GM13977 (cell line): ENCODE results near the gene DRD1.
"Not testable (repeated sequence)": the region's sequence is repeated elsewhere in the genome, so short reads cannot be mapped to it uniquely, and the experiment has no call there.

Experiments
- DNase-seq: peaks from one replicate; pipeline ENCODE4 v3.0.0; 2012; ENCODE audit warnings: low spot score
- in situ Hi-C: fragments of 300-500 bp; cut with MboI; formaldehyde crosslinking; loops from one replicate; pipeline ENCODE4 v1.12.0; 2022; ENCODE audit warnings: low sequenced_read_pairs, low pct_unique_long_range_greater_than_20kb, mixed read lengths, inconsistent platforms; ENCODE audit not compliant: unreplicated experiment
- TF ChIP-seq, protein P1 (sequence below): IDR thresholded peaks from 2 replicates; pipeline ENCODE4 v1.5.1; 2012; ENCODE audit warnings: mild to moderate bottlenecking, control low read depth; ENCODE audit not compliant: insufficient read depth; ENCODE audit errors: extremely low read depth, missing control alignments

Gene DRD1

GRCh38 chr5:175456105-175456742 lies 12.2 kb upstream of the DRD1 start:
- in situ Hi-C loops: no loop called here
- DNase-seq: no peak
- TF ChIP-seq, protein P1, sequence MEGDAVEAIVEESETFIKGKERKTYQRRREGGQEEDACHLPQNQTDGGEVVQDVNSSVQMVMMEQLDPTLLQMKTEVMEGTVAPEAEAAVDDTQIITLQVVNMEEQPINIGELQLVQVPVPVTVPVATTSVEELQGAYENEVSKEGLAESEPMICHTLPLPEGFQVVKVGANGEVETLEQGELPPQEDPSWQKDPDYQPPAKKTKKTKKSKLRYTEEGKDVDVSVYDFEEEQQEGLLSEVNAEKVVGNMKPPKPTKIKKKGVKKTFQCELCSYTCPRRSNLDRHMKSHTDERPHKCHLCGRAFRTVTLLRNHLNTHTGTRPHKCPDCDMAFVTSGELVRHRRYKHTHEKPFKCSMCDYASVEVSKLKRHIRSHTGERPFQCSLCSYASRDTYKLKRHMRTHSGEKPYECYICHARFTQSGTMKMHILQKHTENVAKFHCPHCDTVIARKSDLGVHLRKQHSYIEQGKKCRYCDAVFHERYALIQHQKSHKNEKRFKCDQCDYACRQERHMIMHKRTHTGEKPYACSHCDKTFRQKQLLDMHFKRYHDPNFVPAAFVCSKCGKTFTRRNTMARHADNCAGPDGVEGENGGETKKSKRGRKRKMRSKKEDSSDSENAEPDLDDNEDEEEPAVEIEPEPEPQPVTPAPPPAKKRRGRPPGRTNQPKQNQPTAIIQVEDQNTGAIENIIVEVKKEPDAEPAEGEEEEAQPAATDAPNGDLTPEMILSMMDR: no peak

- in situ Hi-C loops, DNase-seq: not testable (repeated sequence)
These were observed 10.4 kb upstream of the DRD1 start for GRCh38 chr5:175454338-175454737.

DNA sequence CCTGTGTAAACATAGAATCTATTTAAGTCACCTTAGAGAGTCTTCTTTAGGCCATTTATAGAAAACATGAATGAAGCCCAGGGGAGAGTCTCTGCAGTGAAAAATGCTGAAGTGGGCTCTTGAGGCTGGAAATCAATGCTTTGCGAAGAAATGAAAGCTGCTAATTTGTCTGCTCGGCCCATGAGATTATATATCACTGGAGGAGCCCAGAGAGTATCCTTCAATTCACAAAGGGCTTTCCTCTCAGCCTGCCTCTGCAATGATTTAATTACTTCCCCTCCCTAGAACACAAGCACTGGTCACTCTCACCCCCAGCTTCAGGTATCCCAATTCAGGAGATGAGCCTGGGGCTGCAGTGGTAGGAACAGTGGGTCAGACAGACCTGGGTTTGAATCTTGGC lies 8.2 kb upstream of the DRD1 start:
- in situ Hi-C loops: no loop called here
- DNase-seq: no peak
- TF ChIP-seq, protein P1: no peak

DNA sequence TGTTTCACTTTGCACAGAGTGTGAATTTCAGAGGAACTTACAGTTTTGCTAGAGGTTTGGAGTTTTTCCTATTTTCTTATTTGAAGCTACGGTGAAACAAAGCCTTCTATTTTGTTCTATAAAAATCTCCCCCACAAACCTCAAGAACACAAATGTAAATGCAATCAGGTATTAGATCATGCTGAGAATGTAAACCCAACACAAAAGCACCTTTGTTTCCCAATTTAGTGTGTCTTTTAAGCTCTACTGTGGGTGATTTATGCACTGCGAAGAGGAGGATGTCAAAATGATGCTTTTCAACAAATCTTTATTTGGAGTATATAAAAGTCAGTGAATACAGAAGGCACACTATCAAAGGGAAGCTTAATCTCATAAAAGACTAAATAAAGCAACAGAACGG lies 4.3 kb upstream of the DRD1 start:
- TF ChIP-seq, protein P1: no peak
- DNase-seq: no peak
- in situ Hi-C loops: loop anchor here (10.0 kb wide), 1 partner anchor 493 kb away; no protein-coding TSS in a partner anchor

DNA sequence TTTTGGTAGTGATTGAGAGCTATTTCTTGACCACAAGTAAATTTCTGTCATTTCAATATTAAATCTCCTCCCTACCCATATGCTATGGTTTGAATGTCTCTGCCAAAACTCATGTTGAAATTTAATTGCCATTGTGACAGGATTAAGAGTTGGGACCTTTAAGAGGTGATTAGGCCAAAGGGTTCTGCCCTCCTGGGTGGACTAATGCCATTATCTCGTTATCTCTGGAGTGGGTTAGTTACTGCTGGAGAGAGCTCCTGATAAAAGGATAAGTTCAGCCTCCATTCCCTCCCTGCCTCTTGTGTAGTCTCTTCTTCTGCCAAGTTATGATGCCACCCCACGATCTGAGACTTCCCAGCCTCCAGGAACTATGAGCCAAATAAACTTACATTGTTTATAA lies 3.6 kb upstream of the DRD1 start:
- in situ Hi-C loops: loop anchor here (10.0 kb wide), 1 partner anchor 493 kb away; no protein-coding TSS in a partner anchor
- TF ChIP-seq, protein P1: no peak
- no peak for DNase-seq

DNA sequence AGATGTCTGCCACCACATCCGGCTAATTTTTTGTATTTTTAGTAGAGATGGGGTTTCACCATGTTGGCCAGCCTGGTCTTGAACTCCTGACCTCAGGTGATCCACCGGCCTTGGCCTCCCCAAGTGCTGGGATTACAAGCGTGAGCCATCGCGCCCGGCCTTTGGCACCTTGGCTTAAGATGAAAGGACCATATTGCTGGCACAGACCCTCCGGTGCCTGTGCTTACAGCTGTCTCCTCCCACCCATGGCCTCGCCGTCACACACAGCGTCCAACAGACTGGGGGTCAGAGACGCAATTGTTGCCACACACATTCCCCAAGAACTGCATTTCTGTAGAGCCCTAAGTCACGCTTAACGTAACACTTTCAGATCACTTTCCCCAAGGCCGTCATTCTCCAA lies 2.4 kb upstream of the DRD1 start:
- not testable (repeated sequence) for DNase-seq
- in situ Hi-C loops: loop anchor here (10.0 kb wide), 1 partner anchor 492 kb away; no protein-coding TSS in a partner anchor

DNA sequence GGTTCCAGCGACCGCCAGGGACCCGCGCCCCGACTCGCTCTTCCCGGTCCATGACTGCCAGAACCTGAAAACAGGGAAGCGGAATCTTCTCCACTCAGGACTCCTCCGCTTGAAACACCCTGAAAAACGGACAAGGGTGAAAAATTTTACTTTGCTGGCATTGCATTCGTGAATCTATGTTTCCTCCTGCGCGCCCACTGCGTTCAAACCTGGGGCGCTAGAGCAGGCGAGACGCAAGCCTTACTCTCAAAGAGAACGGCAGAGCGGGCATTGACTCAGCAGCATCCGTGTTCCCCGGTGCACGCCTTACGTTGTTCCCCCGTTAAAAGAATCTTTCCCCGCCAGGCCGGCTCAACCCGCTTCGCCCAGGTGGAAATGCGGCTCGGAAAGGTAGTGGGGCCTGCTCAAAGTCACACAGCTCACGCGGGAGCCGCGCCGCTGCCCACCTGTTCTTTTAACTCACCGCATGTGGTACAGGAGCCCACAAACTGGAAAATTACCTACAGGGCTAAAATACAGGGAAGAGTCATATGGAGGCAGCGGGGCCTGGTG lies 999 bp upstream of the DRD1 start:
- TF ChIP-seq, protein P1: no peak
- in situ Hi-C loops: loop anchor here (10.0 kb wide), 1 partner anchor 490 kb away; no protein-coding TSS in a partner anchor
- peak; percentile 29 for DNase-seq
